Epithelial cell of proximal tubule (primary cell): ENCODE results near the gene KRTAP10-1. TPM values are rescaled to one million over a fixed set of nuclear protein-coding genes. Genes with fewer than 3 reads are reported as not detected.

Experiments
- DNase-seq: peaks from one replicate; pipeline ENCODE4 v3.0.0-alpha.2; 2011; ENCODE audit warnings: low read depth
- H3K4me3 ChIP-seq: 2 replicates; pipeline ENCODE4 v1.5.1; 2011; ENCODE audit warnings: low read depth, mild to moderate bottlenecking, low read length
- CTCF ChIP-seq: conservative IDR thresholded peaks from 2 replicates; pipeline ENCODE4 v1.5.1; 2012; ENCODE audit warnings: low read depth, mild to moderate bottlenecking, low read length
- total RNA-seq: library from RNA; depleted of rRNA; stranded (reverse); fragments of >200 nt; gene quantifications from 2 replicates; pipeline ENCODE4 v1.2.3, GENCODE V29; 2015

Gene KRTAP10-1
- total RNA-seq, 1 donor from 2014 or later = not detected

- no peak for TF ChIP-seq CTCF
- DNase-seq = no peak
- H3K4me3 ChIP-seq = no peak overlapping the region
These were observed 4.6 kb upstream of the KRTAP10-1 start for GRCh38 chr21:44544566-44544965.

- H3K4me3 ChIP-seq = no peak overlapping the region
- no peak for TF ChIP-seq CTCF
- no peak for DNase-seq
These were observed 2.7 kb upstream of the KRTAP10-1 start for GRCh38 chr21:44542716-44543115.

- TF ChIP-seq CTCF = no peak
- no peak overlapping the region for H3K4me3 ChIP-seq
- no peak for DNase-seq
These were observed 820 bp upstream of the KRTAP10-1 start for GRCh38 chr21:44540741-44541288.

- no peak overlapping the region for H3K4me3 ChIP-seq
- no peak for DNase-seq
- TF ChIP-seq CTCF = no peak
These were observed 949 bp downstream of the KRTAP10-1 start for GRCh38 chr21:44539046-44539445.

GRCh38 chr21:44537930-44538911 lies 1.8 kb downstream of the KRTAP10-1 start:
- DNase-seq = no peak
- TF ChIP-seq CTCF = no peak

GRCh38 chr21:44535963-44536362 lies 4.0 kb downstream of the KRTAP10-1 start:
- DNase-seq = no peak
- no peak for TF ChIP-seq CTCF

More at GRCh38 chr21:44537930-44538911, 1.8 kb downstream of the KRTAP10-1 start:
- no peak overlapping the region for H3K4me3 ChIP-seq

GRCh38 chr21:44534688-44535087 lies 5.3 kb downstream of the KRTAP10-1 start:
- no peak for DNase-seq
- TF ChIP-seq CTCF = no peak
- no peak overlapping the region for H3K4me3 ChIP-seq

More at GRCh38 chr21:44535963-44536362, 4.0 kb downstream of the KRTAP10-1 start:
- no peak overlapping the region for H3K4me3 ChIP-seq
